ENCODE data around the gene PAIP2. TPM values are rescaled to one million over a fixed set of nuclear protein-coding genes. Genes with fewer than 3 reads are reported as not detected.

Gene PAIP2
- total RNA-seq, 1 donor from 2014 or later: 70.0 TPM

DNA sequence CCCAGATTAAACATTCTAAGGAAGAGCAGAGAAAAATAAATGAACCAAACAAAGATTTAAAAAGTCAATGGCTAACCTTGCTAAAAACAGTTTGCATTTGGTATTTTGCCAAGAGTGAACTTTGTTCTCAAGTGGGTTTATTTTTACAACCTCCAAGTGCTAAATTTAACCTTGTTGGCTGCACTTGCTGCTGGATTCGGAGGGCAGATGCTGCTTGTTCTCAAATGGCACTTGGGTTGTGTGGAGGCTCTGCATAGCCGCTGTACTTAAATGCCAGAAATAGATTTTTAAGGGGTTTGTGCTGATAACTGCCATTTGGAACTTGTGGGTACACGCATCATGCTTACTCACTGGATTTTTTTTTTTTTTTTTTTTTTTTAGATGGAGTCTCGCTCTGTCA is 75.6 kb downstream of the PAIP2 start:
- Histone ChIP-seq H3K36me3 (peaks cover 20% of the 10 kb centered on the region), H3K9me3 (no peaks in the 10 kb centered on the region), H3K4me1 (peaks cover 18% of the 10 kb centered on the region), H3K27me3 (no peaks in the 10 kb centered on the region), H3K4me3 (no peak overlapping the region), H3K27ac (no peak overlapping the region)
- DNase-seq: no peak
- intact Hi-C loops (cut with DNase I): no loop called here
- TF ChIP-seq, protein P1, sequence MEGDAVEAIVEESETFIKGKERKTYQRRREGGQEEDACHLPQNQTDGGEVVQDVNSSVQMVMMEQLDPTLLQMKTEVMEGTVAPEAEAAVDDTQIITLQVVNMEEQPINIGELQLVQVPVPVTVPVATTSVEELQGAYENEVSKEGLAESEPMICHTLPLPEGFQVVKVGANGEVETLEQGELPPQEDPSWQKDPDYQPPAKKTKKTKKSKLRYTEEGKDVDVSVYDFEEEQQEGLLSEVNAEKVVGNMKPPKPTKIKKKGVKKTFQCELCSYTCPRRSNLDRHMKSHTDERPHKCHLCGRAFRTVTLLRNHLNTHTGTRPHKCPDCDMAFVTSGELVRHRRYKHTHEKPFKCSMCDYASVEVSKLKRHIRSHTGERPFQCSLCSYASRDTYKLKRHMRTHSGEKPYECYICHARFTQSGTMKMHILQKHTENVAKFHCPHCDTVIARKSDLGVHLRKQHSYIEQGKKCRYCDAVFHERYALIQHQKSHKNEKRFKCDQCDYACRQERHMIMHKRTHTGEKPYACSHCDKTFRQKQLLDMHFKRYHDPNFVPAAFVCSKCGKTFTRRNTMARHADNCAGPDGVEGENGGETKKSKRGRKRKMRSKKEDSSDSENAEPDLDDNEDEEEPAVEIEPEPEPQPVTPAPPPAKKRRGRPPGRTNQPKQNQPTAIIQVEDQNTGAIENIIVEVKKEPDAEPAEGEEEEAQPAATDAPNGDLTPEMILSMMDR (IDR thresholded peaks at IDR 0.05): no peak
- ATAC-seq: no peak

DNA sequence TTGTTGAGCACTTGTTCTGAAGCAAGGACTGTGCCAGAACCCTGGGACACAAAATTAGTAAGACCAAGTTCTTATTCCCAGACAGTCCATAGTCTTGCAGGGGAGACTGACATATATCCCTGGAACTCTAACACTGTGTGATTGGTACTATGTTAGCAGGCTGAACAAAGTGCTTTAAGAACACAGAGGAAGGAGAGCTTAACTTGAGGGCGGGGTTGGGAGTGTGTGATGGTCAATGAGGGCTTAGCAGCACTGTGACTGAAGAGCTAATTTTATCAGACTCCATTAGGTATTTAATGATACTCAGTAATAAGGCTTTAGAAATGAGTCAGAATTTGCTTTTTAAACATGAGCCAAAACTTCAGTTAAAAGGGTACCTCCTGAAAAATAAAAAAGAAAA is 77.1 kb downstream of the PAIP2 start:
- DNase-seq (no peak), ATAC-seq (no peak)
- Histone ChIP-seq H3K4me3 (no peak overlapping the region), H3K36me3 (peaks cover 25% of the 10 kb centered on the region), H3K27me3 (no peaks in the 10 kb centered on the region), H3K9me3 (no peaks in the 10 kb centered on the region), H3K4me1 (peaks cover 18% of the 10 kb centered on the region), H3K27ac (no peak overlapping the region)
- TF ChIP-seq, protein P1 (IDR thresholded peaks at IDR 0.05): no peak
- intact Hi-C loops (cut with DNase I): no loop called here

Other genes starting within 250 kb of the PAIP2 start
- gene SIL1, start 143.5 kb upstream of the PAIP2 start, total RNA-seq: 56.9 TPM
- 197 TPM for gene MATR3, start 48.1 kb upstream of the PAIP2 start, total RNA-seq
- gene SLC23A1, start 41.4 kb downstream of the PAIP2 start, total RNA-seq: not detected
- gene MZB1, start 48.1 kb downstream of the PAIP2 start, total RNA-seq: 5.2 TPM
- 1.9 TPM for gene PROB1, start 53.2 kb downstream of the PAIP2 start, total RNA-seq
- gene SPATA24, start 62.2 kb downstream of the PAIP2 start, total RNA-seq: 4.5 TPM
- 11.9 TPM for gene DNAJC18, start 97.7 kb downstream of the PAIP2 start, total RNA-seq
- 47.2 TPM for gene ECSCR, start 120.9 kb downstream of the PAIP2 start, total RNA-seq
- gene SMIM33, start 129.2 kb downstream of the PAIP2 start, total RNA-seq: not detected
- 102 TPM for gene STING1, start 140.9 kb downstream of the PAIP2 start, total RNA-seq
- 95.9 TPM for gene UBE2D2, start 219.5 kb downstream of the PAIP2 start, total RNA-seq

Data from upper lobe of right lung (tissue), 1 donor.